ENCODE data around the gene NFE2.

DNA sequence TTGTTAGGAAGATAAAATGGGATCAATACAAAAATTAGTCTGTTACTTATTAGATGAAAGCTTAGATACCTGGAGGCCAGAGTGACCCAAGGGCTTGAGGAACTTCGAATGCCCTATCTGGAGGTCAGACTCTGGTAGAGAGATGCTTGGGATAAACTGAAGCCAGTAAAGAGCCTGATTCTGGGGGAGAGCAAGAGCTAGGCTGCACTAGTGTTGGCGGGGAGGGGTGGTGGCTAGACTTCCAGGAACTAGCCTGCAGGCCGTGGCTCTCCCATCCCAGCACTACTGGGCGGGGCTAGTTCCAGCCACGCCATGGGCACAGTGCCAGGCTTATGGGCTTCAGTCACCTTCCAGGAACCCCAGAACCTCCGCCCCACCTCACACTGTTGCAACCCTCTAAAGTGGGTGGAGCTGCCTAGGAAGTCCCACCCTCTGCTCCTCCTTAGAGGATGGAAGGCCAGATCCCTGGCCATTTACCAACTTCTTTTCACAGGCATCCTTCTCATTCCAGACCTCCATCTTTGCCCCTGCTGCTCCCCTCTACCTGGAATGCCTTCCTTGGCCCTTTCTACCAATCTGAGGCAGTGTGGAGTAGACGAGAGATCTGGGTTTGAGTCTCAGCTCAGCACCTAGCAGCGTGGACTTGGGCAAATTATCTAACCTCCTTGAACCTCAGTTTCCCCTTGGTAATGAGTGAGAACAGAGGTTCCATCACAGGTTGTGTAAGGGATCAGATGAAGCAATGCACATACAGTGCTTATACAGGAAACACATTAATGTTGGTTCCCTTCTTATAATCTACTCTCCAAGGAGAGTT is 6.3 kb upstream of the NFE2 start:
- TF ChIP-seq EZH2 (IDR thresholded peaks at IDR 0.05; ENCODE audit: borderline replicate concordance, low read length): no peak
- TF ChIP-seq, protein P1, sequence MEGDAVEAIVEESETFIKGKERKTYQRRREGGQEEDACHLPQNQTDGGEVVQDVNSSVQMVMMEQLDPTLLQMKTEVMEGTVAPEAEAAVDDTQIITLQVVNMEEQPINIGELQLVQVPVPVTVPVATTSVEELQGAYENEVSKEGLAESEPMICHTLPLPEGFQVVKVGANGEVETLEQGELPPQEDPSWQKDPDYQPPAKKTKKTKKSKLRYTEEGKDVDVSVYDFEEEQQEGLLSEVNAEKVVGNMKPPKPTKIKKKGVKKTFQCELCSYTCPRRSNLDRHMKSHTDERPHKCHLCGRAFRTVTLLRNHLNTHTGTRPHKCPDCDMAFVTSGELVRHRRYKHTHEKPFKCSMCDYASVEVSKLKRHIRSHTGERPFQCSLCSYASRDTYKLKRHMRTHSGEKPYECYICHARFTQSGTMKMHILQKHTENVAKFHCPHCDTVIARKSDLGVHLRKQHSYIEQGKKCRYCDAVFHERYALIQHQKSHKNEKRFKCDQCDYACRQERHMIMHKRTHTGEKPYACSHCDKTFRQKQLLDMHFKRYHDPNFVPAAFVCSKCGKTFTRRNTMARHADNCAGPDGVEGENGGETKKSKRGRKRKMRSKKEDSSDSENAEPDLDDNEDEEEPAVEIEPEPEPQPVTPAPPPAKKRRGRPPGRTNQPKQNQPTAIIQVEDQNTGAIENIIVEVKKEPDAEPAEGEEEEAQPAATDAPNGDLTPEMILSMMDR (conservative IDR thresholded peaks at IDR 0.05 in 1 of 2, IDR thresholded peaks at IDR 0.05 in 1 of 2; ENCODE audit: extremely low read depth in 1 of 2, insufficient read depth in 1 of 2, low read depth in 1 of 2, low read length in 2 of 2): no peak

Measured in mammary epithelial cell (primary cell).